Measurements from ENCODE around the gene KCNC1.

Gene KCNC1

DNA sequence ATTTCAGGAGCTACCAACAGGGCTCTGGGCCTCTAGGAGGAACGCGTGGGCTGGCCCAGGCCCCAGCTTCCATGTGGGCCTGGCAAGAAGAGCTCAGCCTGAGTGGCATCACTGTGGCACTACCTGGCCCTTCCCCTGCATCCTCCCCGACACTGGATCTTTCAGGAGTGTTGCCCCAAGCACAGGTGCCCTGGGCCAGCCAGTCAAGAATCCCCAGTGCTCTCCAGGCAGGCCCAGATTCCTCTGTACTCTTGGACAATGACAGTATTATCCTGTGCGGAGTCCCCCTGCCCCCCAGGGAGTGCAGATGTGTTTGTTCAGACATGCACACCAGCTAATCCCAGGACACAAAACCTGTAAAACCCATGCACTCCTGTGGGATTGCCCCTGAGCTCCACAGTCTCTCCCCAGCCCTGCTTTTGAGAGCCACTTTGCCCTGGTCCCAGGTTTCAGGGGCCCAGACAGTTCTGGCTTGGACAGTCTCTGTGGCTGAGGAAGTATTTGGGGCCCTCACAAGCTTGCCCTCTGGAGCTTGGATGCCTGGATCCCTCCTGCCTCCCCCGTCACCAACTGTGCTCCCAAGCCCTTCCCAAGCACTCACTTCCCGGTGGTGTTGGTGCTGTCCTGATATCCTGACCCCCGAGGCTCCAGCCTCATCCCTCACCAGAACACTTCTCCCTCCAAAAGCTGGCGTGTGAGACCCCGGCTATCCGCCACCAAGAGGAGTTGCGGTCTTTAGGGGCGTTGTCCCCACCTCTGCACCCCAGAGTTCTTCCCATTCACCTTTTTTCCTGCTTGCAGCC is 39.9 kb downstream of the KCNC1 start:
- DNase-seq (ENCODE audit: low spot score), result no peak

GRCh38 chr11:17775035-17775348 is 40.4 kb downstream of the KCNC1 start:
- no peak for DNase-seq (ENCODE audit: low spot score)

- no peak for DNase-seq (ENCODE audit: low spot score)
Measured at GRCh38 chr11:17775507-17776211, 41.1 kb downstream of the KCNC1 start.

DNA sequence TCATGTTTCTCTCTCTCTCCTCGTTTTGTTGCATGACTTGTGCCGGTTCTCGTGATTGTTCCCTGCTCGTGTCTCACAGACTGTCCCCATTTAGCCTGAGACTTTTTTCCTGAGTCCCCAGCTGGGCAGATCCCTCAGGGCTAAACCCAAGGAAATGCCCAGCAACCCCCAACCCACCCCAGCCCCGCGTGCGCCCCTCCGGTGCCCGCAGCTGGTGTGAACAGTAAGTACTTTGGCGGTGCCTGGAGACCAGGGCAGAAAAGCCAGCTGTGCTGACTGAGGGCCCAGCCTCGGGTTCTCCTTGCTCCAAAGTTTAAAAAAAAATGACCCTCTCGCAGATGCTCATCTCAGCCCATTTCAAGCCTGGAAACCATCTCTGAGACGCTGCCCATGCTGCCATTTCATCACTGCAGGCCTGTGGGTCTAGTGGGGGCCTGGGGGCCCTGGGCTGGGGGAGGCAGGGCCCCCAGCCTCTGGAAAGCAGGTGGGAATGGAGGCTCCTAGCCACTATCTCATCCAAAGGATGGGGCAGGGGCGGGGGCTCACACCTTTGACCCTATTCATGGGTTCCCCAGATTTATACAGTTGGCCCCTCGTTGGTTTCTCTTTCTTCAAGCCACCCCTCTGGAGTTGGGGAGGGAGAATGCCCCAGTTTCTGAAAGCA is 41.8 kb downstream of the KCNC1 start:
- no peak for DNase-seq (ENCODE audit: low spot score)

- no peak for DNase-seq (ENCODE audit: low spot score)
Measured at GRCh38 chr11:17777086-17777737, 42.6 kb downstream of the KCNC1 start.

GRCh38 chr11:17777738-17778091 is 43.1 kb downstream of the KCNC1 start:
- DNase-seq (ENCODE audit: low spot score), result no peak

DNA sequence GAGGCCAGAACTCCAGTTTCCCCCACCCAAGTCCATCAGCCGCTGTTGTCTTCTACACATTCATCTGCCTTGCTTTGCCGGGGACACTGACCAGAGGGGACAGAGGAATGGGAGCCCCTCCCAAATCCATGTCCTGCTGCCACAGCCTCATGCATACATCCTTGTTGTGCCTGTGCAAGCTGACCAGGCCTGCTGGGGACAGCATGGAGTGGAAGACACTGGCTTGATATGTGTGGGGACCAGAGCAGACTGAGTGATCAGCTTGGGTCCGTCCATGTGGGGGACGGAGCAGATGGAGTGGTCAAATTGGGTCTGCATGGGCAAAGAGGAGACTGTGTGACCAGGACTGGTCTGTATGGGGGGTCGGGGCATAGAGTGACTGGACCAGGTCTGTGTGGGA is 43.8 kb downstream of the KCNC1 start:
- no peak for DNase-seq (ENCODE audit: low spot score)

DNA sequence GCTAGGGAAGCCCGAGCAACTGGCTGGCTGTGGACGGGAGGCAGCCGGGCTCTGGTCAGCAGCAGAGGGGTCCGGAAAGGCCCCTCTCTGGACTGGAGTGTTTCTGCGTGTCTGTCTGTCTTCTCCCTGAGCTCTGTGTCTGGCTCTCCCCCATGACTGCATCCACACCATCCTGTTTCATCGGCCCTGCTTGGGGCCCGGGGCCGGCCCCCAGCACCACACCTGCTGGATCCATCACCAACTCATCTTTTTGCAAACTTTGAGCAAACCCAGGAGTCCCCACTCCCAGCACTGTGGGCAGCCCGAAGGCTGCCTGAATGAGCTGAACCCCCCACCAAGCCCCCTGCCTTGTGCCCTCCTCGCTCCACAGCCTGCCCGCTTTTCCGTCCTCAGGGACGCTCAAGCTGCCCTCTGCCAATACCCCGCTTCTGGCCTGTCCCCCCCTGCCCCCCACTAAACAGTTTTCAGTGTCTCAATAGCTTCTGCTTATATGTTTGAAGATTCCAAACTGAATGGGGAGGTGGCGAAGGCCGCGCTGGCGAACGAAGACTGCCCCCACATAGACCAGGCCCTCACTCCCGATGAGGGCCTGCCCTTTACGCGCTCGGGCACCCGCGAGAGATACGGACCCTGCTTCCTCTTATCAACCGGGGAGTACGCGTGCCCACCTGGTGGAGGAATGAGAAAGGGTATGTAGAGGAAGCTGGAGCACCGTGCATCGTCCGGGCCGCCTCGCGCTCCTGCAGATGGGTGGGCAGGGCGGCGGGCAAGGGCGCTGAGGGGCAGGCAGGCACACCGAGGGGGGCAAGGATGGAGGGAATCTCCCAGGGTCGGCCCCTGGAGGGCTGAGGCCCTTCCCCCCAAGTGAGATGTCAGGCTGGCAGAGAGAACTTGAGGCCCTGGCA is 44.6 kb downstream of the KCNC1 start:
- no peak for DNase-seq (ENCODE audit: low spot score)

GRCh38 chr11:17779861-17780594 is 45.4 kb downstream of the KCNC1 start:
- DNase-seq (ENCODE audit: low spot score), result no peak

DNA sequence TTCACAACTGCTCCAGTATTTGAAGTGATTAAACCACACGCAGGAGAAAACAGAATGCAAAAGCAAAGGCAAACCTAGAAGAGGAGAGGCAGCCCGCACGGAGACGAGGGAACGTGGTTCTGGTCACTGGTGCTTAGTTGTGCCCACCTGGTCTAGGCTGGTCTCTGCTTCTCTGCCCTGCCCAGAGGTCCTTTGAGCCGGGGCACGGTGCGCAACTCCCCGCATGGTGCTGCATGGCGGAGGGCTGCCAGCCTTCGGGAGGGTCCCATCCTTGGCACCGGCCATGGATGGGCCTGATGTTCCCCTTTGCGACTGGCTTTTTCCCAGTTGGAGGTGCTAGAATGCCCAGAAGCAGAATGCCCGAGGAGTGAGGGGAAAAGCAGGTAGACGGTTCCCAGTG is 46.1 kb downstream of the KCNC1 start:
- DNase-seq (ENCODE audit: low spot score), result no peak

GRCh38 chr11:17781221-17781620 is 46.6 kb downstream of the KCNC1 start:
- DNase-seq (ENCODE audit: low spot score), result no peak

DNA sequence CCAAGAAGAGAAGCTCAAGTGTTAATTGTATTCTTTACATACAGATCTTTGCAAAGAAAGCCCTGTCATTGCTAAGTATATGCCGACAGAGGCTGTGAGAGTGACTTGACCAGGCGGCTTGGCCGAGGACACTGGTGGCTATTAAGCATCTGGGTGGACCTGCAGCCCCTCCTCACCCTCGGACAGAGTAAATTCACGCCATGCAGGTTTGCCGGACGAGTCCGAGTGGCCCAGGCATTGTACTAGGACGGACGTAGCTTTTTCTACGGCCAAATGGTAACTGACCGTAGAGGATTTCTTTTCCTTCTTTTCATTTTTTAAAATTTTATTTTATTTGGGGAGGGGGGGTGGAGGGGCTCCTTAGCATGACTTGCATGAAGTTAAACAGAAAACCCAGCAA is 47.0 kb downstream of the KCNC1 start:
- DNase-seq (ENCODE audit: low spot score), result no peak

DNA sequence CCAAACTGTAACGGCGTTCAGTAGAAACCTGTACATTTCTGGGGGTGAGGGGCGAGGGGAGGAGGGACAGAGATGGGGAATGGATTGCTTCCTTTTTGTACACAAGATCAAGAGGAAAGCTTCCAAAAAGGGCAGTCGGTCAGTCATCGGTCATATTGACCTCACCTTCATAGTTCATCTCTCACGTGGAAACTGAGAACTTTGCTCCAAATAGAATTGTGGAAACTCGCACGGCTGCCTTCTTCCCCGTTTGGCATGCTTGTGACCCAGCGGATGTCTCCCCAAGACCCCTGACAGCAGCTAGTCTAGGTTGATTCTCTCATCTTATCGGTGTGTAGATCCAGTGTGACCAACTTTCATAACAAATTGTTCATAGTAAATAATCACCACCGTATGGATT is 47.6 kb downstream of the KCNC1 start:
- no peak for DNase-seq (ENCODE audit: low spot score)

- no peak for DNase-seq (ENCODE audit: low spot score)
Measured at GRCh38 chr11:17782603-17783337, 48.2 kb downstream of the KCNC1 start.

GRCh38 chr11:17783878-17784277 is 49.3 kb downstream of the KCNC1 start:
- DNase-seq (ENCODE audit: low spot score), result no peak

GRCh38 chr11:17786824-17787525 is 52.4 kb downstream of the KCNC1 start:
- no peak for DNase-seq (ENCODE audit: low spot score)

DNA sequence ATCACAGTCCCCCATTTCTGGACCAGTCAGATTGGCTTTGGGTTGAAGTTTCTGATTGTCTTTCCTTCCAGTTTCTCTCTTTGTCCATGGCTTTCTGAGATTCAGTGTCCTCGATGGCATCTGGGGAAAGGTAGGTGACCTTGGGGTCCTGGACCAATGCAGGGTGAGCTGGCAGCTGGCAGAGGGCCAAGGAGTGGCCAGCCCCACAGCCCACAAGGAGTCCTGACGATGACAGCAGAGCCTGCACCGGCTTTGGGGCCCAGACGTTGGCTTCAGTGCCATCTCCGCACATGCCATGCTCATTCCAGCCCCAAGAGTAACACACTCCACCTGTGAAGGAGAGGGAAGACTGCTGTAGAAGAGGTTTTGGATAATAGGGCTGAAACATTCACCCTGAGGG is 53.5 kb downstream of the KCNC1 start:
- DNase-seq (ENCODE audit: low spot score), result no peak

DNA sequence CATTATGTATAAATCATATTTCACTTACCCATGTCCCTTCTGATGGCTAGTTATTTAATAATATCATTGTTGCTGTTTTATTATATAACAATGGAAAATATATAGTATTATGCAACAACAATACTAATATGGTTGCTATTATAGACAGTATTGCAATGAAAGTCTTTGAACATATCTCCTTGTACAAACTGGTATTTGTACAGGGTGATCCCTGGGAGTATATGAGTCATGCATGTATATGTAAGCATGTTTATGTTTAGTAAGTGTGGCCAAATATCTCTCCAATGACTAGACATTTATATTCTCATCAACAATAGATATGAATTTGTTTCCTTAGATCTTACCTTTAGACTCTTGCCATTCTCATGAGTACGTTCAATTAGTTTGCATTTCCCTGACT is 55.9 kb downstream of the KCNC1 start:
- DNase-seq (ENCODE audit: low spot score), result no peak

- no peak for DNase-seq (ENCODE audit: low spot score)
Measured at GRCh38 chr11:17791144-17791543, 56.6 kb downstream of the KCNC1 start.

DNA sequence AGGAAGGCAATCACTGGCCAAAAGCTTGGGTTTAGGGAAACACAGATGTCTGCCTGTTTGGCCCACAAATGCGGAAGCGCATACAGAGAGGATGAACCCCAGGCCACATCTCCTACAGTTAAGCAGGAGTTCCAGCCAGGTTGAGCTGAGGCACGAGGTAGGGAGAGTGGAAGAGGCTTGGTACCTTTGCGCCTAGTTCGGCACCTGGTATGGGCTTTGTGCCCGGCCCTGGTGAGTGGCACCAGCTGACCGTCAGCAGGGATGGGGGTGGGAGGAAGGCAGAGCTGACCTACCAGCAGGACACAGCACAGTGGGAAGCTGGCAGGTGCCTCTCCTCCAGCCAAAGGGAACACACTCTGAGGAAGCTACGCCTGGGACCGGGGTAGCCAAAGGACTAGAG is 57.6 kb downstream of the KCNC1 start:
- no peak for DNase-seq (ENCODE audit: low spot score)

Data from hematopoietic multipotent progenitor cell treated with erythropoietin and hydrocortisone succinate and interleukin-3 and kit ligand, for 17 days (in vitro differentiated cells).